ENCODE data around the gene CPB1.

Gene CPB1

DNA sequence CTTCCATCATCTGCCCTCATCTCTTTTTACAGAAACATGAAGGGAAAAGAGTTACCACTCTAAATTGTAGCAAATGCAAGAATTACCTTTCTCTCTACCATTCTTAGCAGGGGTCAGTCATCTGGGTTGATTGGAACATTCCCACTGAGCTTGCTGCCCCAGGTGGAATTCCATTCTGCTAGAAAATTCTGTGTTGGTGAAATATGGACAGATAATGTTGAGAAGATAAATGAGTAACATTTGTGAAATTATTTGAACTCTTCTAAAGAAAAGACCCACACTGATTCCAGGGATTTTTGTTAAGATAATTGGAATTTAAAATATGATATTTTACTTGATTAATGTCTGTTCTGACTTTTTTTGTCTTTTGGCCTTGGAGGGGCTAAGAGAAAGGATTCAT, 26.4 kb downstream of the CPB1 start:
- TF ChIP-seq, protein P1, sequence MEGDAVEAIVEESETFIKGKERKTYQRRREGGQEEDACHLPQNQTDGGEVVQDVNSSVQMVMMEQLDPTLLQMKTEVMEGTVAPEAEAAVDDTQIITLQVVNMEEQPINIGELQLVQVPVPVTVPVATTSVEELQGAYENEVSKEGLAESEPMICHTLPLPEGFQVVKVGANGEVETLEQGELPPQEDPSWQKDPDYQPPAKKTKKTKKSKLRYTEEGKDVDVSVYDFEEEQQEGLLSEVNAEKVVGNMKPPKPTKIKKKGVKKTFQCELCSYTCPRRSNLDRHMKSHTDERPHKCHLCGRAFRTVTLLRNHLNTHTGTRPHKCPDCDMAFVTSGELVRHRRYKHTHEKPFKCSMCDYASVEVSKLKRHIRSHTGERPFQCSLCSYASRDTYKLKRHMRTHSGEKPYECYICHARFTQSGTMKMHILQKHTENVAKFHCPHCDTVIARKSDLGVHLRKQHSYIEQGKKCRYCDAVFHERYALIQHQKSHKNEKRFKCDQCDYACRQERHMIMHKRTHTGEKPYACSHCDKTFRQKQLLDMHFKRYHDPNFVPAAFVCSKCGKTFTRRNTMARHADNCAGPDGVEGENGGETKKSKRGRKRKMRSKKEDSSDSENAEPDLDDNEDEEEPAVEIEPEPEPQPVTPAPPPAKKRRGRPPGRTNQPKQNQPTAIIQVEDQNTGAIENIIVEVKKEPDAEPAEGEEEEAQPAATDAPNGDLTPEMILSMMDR (IDR thresholded peaks at IDR 0.05; ENCODE audit: low read depth, low read length): no peak
- no peak for DNase-seq
- Histone ChIP-seq H3K4me3 (ENCODE audit: low read depth, low read length) (no peak overlapping the region), H3K27me3 (no peaks in the 10 kb centered on the region), H3K9me3 (no peaks in the 10 kb centered on the region), H3K4me1 (no peaks in the 10 kb centered on the region), H3K36me3 (no peaks in the 10 kb centered on the region)

DNA sequence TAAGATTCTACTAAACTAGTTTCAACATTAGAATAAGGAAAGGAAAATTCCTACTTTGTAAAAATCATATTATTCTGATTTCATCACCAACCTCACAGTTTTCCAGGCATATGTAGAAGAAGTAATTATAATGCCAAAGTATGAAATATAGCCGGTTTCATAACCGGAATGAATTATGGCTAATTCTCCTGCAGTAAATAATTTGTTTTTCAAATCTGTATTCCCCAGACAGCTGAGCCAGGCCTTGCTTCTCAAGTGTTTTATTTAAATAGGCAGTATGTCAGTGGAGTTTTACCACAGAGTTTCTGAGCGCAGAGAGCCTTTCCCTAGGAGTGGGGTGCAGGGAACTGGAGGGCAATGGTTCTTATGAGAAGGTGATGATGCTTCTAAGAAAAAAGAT, 28.8 kb downstream of the CPB1 start:
- Histone ChIP-seq H3K36me3 (no peaks in the 10 kb centered on the region), H3K4me3 (ENCODE audit: low read depth, low read length) (no peak overlapping the region), H3K27me3 (no peaks in the 10 kb centered on the region), H3K4me1 (no peaks in the 10 kb centered on the region), H3K9me3 (no peaks in the 10 kb centered on the region)
- no peak for DNase-seq
- TF ChIP-seq, protein P1 (IDR thresholded peaks at IDR 0.05; ENCODE audit: low read depth, low read length): no peak

DNA sequence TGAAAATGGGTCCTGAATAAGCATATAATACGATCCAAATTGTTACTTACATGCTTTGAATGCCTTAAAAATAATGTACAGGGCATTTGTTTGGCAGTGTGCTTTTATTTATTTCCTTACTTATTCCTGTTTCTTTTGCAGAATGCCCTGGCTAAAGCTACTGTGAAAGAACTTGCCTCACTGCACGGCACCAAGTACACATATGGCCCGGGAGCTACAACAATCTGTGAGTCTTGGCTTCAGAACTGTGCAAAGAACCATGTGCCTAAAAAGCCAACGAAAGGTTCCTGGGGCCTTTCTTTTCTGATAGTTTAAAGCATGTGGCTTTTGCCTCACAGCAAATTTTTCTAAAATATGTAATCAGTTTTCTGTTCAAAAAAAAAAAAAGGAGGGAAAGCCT, 29.7 kb downstream of the CPB1 start:
- no peaks in the 10 kb centered on the region for H3K4me1 ChIP-seq
- no peaks in the 10 kb centered on the region for H3K27me3 ChIP-seq
- no peaks in the 10 kb centered on the region for H3K36me3 ChIP-seq
- H3K9me3 ChIP-seq: no peaks in the 10 kb centered on the region
- TF ChIP-seq, protein P1 (IDR thresholded peaks at IDR 0.05; ENCODE audit: low read depth, low read length): no peak
- H3K4me3 ChIP-seq (ENCODE audit: low read depth, low read length): no peak overlapping the region
- DNase-seq: no peak

DNA sequence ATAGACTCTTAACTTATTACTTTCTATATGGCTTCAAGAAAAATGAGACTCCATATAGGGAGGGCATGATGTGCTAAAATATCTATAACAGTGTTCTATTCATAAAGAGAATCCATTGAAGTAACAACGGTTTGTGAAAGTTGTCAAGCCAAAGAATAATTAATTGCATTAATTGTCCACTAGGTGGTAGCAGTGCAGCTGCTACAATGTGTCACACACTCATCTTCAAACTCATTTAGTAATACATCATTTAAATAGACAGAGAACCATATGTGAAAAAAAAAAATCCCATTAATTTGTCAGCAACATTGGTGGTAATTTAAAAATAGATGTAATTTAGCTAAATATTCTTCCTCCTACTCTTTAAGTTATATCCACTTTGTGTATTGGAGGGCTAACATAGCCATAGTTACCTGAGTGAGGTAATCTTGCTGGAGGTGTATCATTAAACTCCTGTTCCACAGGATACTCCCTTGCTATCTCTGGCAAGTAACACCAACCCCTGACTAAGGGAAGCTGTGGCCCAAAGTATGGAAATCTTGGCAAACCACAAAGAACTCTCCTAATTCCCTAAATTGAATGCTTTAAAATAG, 33.8 kb downstream of the CPB1 start:
- H3K9me3 ChIP-seq: no peaks in the 10 kb centered on the region
- no peak overlapping the region for H3K4me3 ChIP-seq (ENCODE audit: low read depth, low read length)
- no peak for DNase-seq
- TF ChIP-seq, protein P1 (IDR thresholded peaks at IDR 0.05; ENCODE audit: low read depth, low read length): peak; percentile 65
- no peaks in the 10 kb centered on the region for H3K27me3 ChIP-seq
- no peaks in the 10 kb centered on the region for H3K4me1 ChIP-seq
- no peaks in the 10 kb centered on the region for H3K36me3 ChIP-seq

DNA sequence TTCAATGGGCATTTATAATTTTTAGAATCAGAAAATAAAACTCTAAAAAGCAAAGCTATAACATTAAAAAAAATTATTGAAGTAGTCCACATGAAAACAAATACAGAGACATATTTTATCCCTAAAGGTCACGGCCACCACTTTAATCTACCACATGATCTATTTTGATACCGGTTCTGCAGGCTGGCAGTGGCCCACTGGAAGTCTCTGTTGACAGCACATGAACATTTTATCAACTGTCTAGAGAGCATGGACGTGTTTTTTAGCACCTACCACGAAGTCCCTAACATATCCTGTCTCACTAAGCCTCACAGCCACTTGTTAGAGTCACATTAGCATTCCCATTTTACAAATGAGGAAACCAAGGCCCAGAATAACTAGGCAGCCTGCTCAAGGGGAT, 35.7 kb downstream of the CPB1 start:
- Histone ChIP-seq H3K36me3 (no peaks in the 10 kb centered on the region), H3K4me3 (ENCODE audit: low read depth, low read length) (no peak overlapping the region), H3K4me1 (no peaks in the 10 kb centered on the region), H3K27me3 (no peaks in the 10 kb centered on the region), H3K9me3 (no peaks in the 10 kb centered on the region)
- no peak for DNase-seq
- TF ChIP-seq, protein P1 (IDR thresholded peaks at IDR 0.05; ENCODE audit: low read depth, low read length): no peak

DNA sequence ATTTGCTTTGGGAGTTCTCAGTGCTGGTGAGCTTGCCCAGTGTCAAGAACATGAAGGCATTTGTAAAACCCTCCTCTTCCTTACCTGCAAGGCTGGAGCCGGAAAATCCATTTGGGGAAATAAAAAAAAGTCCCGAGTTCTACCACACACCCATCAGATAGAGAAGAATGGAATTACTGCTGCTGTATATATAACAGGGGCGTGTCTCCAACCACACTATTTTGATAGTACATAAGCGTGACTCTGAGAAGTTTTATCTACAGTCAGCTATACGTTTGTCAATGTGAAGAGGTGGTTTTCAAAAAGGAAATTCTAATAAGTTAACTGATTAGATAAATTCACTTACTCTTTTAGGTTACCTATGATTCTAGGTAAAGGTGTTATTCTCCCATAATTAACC, 36.2 kb downstream of the CPB1 start:
- TF ChIP-seq, protein P1 (IDR thresholded peaks at IDR 0.05; ENCODE audit: low read depth, low read length): no peak
- Histone ChIP-seq H3K27me3 (no peaks in the 10 kb centered on the region), H3K9me3 (no peaks in the 10 kb centered on the region), H3K4me3 (ENCODE audit: low read depth, low read length) (no peak overlapping the region), H3K36me3 (no peaks in the 10 kb centered on the region), H3K4me1 (no peaks in the 10 kb centered on the region)
- DNase-seq: no peak
